ENCODE data around the gene PRRT1B.

Gene PRRT1B

DNA sequence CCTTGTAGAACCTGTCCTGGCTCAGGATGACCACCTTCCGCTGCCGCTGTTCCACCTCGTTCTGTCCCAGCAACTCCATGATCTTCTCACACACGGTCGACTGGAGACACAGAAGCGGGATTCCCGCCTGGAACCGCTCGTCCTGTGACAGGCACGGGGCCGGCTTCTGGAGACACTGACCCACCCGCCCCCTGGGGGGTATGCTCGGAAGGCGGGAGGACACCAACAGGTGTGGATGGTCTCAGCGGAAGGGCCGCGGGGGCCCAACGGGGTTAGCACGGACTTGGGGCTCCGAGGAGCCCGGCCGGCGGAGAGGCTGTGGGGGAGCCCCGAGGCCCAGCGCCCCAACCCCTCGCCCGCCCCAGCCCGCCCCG is 14.8 kb upstream of the PRRT1B start:
- peak overlapping the region; percentile 56 for H2AFZ ChIP-seq (ENCODE audit: low read depth, low read length, severe bottlenecking)
- H3F3A ChIP-seq (ENCODE audit: insufficient read depth): no peaks in the 10 kb centered on the region
- H3K27me3 ChIP-seq (ENCODE audit: low read length): no peaks in the 10 kb centered on the region
- H3K9me2 ChIP-seq (replicated peaks; ENCODE audit: insufficient read depth, low read length): no peaks in the 10 kb centered on the region
- H3K9ac ChIP-seq (ENCODE audit: low read length): peak overlapping the region; percentile 95
- TF ChIP-seq, protein P1, sequence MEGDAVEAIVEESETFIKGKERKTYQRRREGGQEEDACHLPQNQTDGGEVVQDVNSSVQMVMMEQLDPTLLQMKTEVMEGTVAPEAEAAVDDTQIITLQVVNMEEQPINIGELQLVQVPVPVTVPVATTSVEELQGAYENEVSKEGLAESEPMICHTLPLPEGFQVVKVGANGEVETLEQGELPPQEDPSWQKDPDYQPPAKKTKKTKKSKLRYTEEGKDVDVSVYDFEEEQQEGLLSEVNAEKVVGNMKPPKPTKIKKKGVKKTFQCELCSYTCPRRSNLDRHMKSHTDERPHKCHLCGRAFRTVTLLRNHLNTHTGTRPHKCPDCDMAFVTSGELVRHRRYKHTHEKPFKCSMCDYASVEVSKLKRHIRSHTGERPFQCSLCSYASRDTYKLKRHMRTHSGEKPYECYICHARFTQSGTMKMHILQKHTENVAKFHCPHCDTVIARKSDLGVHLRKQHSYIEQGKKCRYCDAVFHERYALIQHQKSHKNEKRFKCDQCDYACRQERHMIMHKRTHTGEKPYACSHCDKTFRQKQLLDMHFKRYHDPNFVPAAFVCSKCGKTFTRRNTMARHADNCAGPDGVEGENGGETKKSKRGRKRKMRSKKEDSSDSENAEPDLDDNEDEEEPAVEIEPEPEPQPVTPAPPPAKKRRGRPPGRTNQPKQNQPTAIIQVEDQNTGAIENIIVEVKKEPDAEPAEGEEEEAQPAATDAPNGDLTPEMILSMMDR (IDR thresholded peaks at IDR 0.05; ENCODE audit: insufficient read depth, low read length, poor library complexity, severe bottlenecking): no peak
- TF ChIP-seq EZH2phosphoT487 (conservative IDR thresholded peaks at IDR 0.05; ENCODE audit: low read length): no peak
- no peaks in the 10 kb centered on the region for H4K20me1 ChIP-seq (ENCODE audit: low read depth, low read length)
- H3K9me3 ChIP-seq (ENCODE audit: insufficient read depth, low read length): no peaks in the 10 kb centered on the region
- H3K27ac ChIP-seq (ENCODE audit: low read depth, low read length): peak overlapping the region; percentile 49
- peak overlapping the region; percentile 74 for H3K4me3 ChIP-seq (ENCODE audit: insufficient read depth, low read length, poor library complexity, severe bottlenecking)
- H3K79me2 ChIP-seq (ENCODE audit: insufficient read depth, low read length): peaks cover 11% of the 10 kb centered on the region
- peak overlapping the region; percentile 82 for H3K4me2 ChIP-seq (ENCODE audit: low read depth, low read length, poor library complexity, severe bottlenecking)
- no peaks in the 10 kb centered on the region for H3K36me3 ChIP-seq (ENCODE audit: low read length)

GRCh38 chr9:131530920-131531832 is 14.1 kb upstream of the PRRT1B start, which contains the start of gene UCK1:
UCK1 (minus strand) TSS chr9:131531263; CDS start chr9:131531174, 89 bp downstream.
- Histone ChIP-seq H3K9me2 (replicated peaks; ENCODE audit: insufficient read depth, low read length) (no peaks in the 10 kb centered on the region), H3K9ac (ENCODE audit: low read length) (peak within 1 kb of the TSS; percentile 95), H3K27ac (ENCODE audit: low read depth, low read length) (peak within 1 kb of the TSS; percentile 49), H3K27me3 (ENCODE audit: low read length) (no peaks in the 10 kb centered on the region), H3K36me3 (ENCODE audit: low read length) (no peaks in the 10 kb centered on the region), H3K4me3 (ENCODE audit: insufficient read depth, low read length, poor library complexity, severe bottlenecking) (peak within 1 kb of the TSS; percentile 74), H3F3A (ENCODE audit: insufficient read depth) (no peaks in the 10 kb centered on the region), H2AFZ (ENCODE audit: low read depth, low read length, severe bottlenecking) (peak within 1 kb of the TSS; percentile 96), H4K20me1 (ENCODE audit: low read depth, low read length) (no peaks in the 10 kb centered on the region), H3K79me2 (ENCODE audit: insufficient read depth, low read length) (peaks cover 11% of the 10 kb centered on the region), H3K9me3 (ENCODE audit: insufficient read depth, low read length) (no peaks in the 10 kb centered on the region), H3K4me2 (ENCODE audit: low read depth, low read length, poor library complexity, severe bottlenecking) (peak within 1 kb of the TSS; percentile 82)
- no peak for TF ChIP-seq EZH2phosphoT487 (conservative IDR thresholded peaks at IDR 0.05; ENCODE audit: low read length)
- TF ChIP-seq, protein P1 (IDR thresholded peaks at IDR 0.05; ENCODE audit: insufficient read depth, low read length, poor library complexity, severe bottlenecking): no peak

DNA sequence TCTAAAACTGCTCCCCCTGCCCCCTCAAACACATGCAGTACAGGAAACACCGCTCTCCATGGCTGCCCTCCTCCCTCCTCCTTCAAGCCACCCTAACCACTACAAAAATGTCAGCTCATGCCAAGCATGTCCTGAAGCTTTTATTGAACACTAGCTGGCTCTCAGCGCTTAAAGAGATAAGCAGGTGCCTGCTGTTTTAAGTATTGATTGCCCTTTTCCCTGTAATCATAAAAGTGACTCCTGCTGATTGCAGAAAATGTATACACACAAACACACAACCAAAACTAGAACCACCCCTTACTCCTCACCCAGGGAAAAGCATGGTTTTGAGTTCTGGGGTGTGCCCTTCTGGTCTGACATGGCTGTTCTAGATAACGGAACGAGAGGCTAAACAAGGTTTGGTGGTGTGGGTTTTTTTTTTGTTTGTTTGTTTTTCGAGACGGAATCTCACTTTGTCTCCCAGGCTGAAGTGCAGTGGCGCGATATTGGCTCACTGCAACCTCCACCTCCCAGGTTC is 10.5 kb upstream of the PRRT1B start:
- TF ChIP-seq, protein P1 (IDR thresholded peaks at IDR 0.05; ENCODE audit: insufficient read depth, low read length, poor library complexity, severe bottlenecking): no peak
- TF ChIP-seq EZH2phosphoT487 (conservative IDR thresholded peaks at IDR 0.05; ENCODE audit: low read length): no peak
- Histone ChIP-seq H3K4me2 (ENCODE audit: low read depth, low read length, poor library complexity, severe bottlenecking) (no peak overlapping the region), H3F3A (ENCODE audit: insufficient read depth) (no peaks in the 10 kb centered on the region), H4K20me1 (ENCODE audit: low read depth, low read length) (no peaks in the 10 kb centered on the region), H3K27me3 (ENCODE audit: low read length) (no peaks in the 10 kb centered on the region), H3K79me2 (ENCODE audit: insufficient read depth, low read length) (peaks cover 11% of the 10 kb centered on the region), H3K4me3 (ENCODE audit: insufficient read depth, low read length, poor library complexity, severe bottlenecking) (no peak overlapping the region), H3K9me3 (ENCODE audit: insufficient read depth, low read length) (no peaks in the 10 kb centered on the region), H3K9me2 (replicated peaks; ENCODE audit: insufficient read depth, low read length) (no peaks in the 10 kb centered on the region), H2AFZ (ENCODE audit: low read depth, low read length, severe bottlenecking) (no peak overlapping the region), H3K36me3 (ENCODE audit: low read length) (no peaks in the 10 kb centered on the region), H3K27ac (ENCODE audit: low read depth, low read length) (no peak overlapping the region), H3K9ac (ENCODE audit: low read length) (no peak overlapping the region)
